GM21717 (cell line): ENCODE results near the gene SMPD1.

Source experiments
- ATAC-seq: cut with Tn5 transposase; IDR thresholded peaks from one replicate; pipeline ENCODE4 v1.9.1; 2021; ENCODE audit warnings: mild to moderate bottlenecking, moderate library complexity; ENCODE audit not compliant: unreplicated experiment

Gene SMPD1

DNA sequence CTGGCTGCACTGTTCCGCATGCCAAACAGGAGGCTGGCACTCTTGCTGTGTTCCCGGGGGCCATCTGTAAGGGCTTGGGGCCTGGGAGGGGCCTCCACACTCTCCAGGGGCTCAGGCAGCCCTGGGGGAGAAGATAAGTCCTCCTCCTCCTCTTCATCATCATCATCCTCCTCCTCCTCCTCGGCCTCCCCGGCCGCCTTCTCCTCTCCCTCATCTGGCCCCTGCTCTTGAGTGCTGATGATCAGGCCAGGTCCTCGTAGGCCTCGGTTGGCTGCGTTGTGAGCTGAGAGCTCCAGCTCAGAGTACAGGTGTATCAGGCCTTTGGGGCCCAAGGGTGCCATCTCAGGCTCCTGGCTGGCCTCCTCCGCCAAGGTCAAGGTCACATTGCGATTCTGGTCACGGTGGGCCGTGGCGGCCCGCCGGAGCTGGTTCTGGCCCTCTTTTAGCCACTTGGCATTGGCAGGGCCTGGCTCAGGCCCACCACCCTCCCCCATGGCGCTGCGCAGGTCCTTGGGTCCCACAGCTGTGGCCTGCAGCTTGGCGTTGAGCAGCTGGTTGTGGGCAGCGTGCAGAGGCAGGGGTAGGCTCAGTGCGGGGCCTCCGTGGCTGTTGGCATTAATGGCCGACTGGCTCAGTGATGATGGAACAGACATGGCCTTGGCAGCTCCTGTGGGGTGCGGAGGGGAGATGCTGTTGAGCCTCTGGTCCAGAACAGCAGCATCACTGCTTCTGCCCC, 20.6 kb downstream of the SMPD1 start:
- no peak for ATAC-seq

GRCh38 chr11:6411594-6412031, 21.3 kb downstream of the SMPD1 start:
- no peak for ATAC-seq

DNA sequence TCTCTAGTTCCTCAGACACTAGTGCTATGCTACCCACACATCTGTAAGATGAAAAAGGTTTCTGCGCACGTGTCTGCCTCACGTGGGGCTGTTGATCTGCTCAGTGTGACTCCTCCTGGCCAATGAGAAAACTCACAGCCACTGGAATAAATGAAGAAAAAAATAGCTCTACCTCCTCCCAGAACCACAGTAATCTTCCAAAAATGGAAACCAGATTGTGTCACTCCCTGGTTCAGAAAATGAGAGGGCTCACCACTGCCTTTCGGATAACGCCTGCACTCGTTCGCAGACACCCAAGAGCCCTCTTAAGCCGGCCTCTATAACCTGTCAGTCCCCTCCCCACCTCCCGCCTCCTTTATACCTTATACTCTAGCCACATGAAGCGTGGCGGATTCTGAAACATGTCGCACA, 23.5 kb downstream of the SMPD1 start:
- no peak for ATAC-seq

DNA sequence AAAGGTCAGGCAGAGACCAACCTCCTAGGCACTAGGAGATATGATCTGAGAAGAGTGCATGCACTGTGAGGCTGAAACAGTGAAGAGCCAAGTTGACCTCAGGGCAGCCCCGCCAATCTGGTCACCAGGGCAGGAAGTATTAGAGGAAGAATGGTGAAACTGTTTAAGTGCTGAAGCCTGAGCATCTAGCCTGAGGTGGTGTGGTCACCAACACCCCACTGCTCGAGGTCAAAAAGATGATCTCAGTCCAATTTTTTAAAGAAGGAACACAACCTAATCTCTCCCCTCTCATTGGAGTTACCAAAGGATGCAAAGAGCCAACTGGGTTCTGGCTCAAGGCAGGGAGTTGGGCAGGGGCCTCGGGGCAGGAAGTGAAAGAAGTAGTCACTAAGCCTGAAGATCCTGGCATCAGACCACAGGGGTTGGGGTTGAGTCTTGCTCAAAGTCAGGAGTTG, 24.6 kb downstream of the SMPD1 start:
- no peak for ATAC-seq

- no peak for ATAC-seq
These were observed 25.5 kb downstream of the SMPD1 start for GRCh38 chr11:6415797-6416196.

GRCh38 chr11:6417907-6418556, 27.8 kb downstream of the SMPD1 start:
- no peak for ATAC-seq

- ATAC-seq = no peak
These were observed 28.3 kb downstream of the SMPD1 start for GRCh38 chr11:6418557-6419008.

DNA sequence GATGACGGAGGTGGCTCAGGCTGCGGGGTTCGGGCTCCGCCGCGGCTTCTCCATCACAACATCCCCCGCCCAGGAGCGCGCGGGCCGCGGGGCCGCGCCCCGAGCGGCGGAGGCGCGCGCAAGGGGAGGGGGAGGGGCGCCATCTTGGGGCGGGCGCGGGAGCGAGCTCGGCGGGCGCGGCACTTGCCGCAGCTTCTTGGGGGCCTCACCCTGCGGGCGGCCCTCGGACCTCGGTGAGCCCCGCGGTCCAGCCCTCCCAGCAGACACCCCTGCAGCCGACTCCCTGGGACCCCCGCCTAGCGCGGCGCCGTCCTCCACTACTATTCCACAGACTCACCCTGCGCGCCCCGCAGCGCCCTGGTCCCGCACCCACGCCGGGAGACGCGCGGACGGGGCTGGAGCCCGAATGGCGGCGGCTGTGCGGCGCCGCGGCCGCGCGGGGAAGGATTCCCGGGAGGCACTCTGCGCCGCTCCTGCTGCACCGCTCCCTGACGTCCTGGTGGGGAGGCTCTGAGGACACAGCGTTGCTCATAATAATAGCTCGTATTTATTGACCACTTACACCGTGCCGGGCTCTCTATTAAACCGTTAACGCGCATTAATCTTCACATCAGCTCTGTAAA, 28.8 kb downstream of the SMPD1 start, which contains the start of gene APBB1:
Gene APBB1, minus strand, starts transcription at position 86 of the 623 bp plus-strand sequence. CDS start 7,747 bp downstream, outside the sequence.
- ATAC-seq = peak; percentile 48

- ATAC-seq = no peak
These were observed 30.4 kb downstream of the SMPD1 start for GRCh38 chr11:6420677-6421076.

GRCh38 chr11:6427516-6427915, 37.2 kb downstream of the SMPD1 start:
- ATAC-seq = no peak

DNA sequence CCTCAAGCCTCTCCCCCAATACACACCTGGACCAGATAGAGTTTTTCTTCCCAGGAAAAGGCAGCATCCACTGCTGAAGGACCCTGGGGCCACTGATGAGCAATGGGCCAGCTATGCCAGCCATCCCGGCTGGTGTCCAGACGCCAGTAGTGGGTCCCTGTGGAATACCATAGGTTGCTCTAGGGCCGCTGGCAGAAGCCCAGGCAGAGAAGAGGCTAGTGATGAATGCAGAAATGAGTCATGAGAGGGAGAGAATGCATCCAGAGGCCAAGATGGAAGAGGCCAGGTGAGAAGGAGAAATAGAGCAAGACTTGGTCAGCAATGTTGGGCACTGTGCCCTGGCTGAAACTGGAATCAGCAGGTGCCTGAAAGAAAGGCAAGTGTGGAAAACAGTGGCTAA, 41.6 kb downstream of the SMPD1 start:
- ATAC-seq = no peak

GRCh38 chr11:6433998-6434660, 43.9 kb downstream of the SMPD1 start:
- ATAC-seq = peak; percentile 57

DNA sequence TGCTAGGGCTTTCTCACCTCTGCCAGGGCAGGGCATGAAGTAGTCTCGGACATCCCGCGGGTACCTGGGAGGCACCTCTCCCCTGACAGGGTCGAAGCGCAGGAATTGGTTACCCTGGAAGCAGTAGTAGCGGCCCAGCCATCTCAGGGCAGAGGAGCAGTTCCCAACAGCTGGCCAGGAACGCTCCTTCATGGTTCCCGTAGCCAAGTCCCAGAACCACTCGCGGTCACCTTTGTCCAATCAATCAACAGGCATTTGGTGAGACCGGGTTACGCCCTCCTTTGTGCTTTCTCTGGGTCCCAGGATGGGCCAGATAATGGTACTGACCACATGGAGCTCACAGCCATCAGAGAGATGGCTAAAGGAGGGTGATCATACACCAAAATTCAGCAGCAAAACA, 47.1 kb downstream of the SMPD1 start:
- ATAC-seq = no peak

- ATAC-seq = no peak
These were observed 47.7 kb downstream of the SMPD1 start for GRCh38 chr11:6437993-6438392.

- no peak for ATAC-seq
These were observed 48.8 kb downstream of the SMPD1 start for GRCh38 chr11:6438979-6439571.

DNA sequence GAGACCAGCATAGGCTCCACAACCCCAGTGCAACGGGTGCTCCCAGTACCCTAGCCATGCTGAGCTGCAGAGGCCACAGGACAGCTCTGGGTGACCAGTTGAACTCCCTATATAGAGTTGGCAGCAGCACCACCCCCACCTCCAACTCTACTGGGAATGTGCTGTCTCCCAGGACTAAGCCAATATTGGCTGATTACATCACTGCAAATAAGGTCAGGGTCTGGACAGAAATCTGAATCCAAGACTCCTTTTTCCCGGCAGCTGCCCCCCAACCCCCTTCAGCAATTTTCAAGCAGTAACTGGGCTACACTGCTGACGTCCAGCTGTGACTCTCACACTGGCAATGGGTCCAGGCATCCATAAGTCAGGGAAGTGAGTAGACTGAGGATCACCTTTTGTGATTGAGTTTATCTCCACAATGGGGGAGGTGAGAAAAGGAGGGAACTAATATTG, 50.7 kb downstream of the SMPD1 start, which contains the start of gene HPX:
Gene HPX, minus strand, starts transcription at position 82 of the 453 bp plus-strand sequence. Its CDS starts 24 bp downstream, at position 58.
- no peak for ATAC-seq

DNA sequence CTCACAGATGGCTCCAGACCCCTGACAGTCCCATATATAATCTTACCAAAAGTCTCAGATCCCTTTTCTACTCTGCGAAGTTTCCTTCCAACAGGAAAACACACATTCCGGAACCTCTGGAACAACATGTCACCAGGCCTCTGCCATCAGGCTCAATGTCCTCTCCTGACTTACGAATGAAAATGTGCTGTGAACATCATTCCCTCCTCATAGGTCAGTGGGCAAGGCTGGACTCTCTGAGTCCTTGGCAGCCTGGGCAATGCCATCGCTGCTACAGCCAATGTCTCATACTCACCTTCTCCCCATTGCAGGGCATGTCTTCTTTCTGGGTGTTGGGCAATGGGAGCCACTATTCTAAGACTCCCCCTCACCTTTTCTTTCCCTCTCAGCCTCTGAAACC, 52.2 kb downstream of the SMPD1 start:
- ATAC-seq = no peak

DNA sequence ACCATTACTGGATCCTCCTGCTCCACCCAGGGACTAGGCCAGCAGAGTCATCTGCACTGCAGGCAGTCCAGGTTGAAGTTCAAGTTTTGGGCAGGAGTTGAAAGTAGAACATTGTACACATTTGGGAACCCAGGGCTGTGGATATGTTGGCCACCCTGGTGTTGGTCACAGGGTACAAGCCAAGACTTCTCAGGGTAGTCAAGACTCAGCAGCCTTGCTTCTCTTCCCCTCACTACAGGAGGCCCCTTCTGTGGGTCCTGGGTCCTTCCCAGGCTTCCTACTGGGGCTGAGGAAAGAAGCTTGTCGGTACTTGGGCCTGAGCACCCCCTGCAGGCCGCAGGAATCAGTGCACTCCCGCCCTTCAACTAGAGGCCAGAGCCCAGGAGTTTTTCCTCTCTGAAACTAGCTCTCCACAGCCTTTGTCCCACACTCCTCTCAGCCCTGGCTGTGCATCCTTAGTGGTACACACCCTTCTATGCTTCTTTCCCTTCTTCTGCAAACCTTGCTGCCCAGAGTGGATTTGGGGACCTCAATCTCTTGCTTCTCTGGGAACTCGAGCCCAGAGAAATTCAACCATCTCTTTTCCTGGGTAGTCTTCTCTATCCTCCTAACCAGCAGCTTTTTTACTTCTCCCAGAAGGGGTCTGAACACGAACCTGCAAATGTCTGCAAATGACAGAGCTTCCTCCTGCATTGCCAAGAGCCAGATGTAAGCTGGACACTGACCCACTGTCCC, 53.2 kb downstream of the SMPD1 start:
- ATAC-seq = peak; percentile 75
